ENCODE measurements around the gene SPATS2. TPM values are rescaled to one million over a fixed set of nuclear protein-coding genes. Genes with fewer than 3 reads are reported as not detected.
"Not testable (repeated sequence)": the region's sequence is repeated elsewhere in the genome, so short reads cannot be mapped to it uniquely, and the experiment has no call there.

The SPATS2 gene
- total RNA-seq, 1 experiment from 2014 or later: 57.0 TPM

DNA sequence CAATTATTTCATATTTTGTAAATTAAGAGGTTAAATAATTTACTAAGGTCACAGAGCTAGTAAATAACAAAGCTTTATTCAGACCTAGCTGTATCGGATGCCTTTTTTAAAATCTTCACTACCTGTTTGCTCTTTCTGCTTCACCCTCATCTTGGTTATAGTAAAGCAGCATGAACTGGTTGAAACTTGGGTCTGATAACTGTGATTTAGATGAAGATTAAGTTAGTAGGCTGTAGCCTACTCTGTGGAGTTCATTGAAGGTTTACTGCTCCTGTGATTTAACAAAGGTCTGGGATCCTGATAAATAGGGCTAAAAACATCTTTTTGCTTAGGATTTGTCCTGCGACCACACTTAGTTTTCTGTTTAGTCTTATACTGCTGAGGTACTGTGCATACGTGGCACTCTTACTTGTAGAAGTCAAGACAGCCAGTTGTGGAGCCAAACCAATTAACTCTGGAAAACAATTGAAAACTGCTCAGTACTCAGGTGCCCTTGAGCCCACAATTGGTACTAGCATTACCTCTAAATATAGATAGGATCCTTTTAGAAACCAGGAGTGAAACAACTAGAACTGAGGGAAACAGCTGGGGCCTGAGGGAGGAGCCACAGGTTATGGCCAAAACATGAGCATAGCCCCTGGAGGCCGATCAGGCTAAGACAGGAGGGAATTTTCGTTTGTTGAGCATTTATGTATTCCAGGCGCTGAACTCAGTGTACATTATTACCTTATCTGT lies 2.3 kb downstream of the SPATS2 start:
- peak; percentile 75 for DNase-seq (ENCODE audit: low read depth, low spot score)
- in situ Hi-C loops (cut with HindIII; ENCODE audit: low pct_unique_long_range_greater_than_20kb, low sequenced_read_pairs): loop anchor here (10.0 kb wide), 1 partner anchor 145 kb away; no protein-coding TSS in a partner anchor

DNA sequence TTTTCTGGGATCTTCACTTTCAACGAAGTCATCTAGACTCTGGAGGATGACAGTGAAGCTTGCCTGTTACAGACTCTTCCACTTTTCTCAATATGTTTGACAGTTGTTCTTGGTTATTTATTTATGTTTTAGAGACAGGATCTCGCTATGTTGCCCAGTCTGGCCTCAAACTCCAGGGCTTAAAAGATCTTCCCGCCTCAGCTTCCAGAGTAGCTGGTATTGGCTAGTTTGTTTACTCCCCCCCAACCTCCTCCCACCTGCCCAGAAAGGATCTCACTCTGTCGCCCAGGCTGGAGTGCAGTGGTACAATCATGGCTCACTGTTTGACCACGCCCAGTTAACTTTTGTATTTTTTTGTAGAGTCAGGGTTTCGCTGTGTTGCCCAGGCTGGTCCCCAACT lies 3.3 kb downstream of the SPATS2 start:
- no peak for DNase-seq (ENCODE audit: low read depth, low spot score)
- in situ Hi-C loops (cut with HindIII; ENCODE audit: low pct_unique_long_range_greater_than_20kb, low sequenced_read_pairs): no loop called here

DNA sequence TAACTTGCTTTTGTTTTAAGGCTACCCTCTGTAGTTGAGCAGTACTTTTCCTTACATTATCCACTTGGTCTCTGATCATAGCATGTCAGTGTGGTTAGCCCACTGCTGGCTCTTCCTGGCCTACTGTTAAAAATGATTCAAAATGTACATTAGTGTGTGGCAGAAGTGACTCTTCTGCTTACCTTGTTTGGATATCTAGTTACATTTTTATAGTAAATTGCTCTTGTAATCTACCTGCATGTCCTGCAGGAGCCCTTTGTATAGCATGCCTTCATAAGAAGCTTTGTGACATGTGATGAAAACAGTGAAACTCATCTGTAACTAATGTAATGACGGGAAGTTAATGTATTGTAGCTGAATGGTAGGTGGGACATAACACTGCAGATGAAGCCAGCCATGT lies 8.1 kb downstream of the SPATS2 start:
- no peak for DNase-seq (ENCODE audit: low read depth, low spot score)
- in situ Hi-C loops (cut with HindIII; ENCODE audit: low pct_unique_long_range_greater_than_20kb, low sequenced_read_pairs): no loop called here

DNA sequence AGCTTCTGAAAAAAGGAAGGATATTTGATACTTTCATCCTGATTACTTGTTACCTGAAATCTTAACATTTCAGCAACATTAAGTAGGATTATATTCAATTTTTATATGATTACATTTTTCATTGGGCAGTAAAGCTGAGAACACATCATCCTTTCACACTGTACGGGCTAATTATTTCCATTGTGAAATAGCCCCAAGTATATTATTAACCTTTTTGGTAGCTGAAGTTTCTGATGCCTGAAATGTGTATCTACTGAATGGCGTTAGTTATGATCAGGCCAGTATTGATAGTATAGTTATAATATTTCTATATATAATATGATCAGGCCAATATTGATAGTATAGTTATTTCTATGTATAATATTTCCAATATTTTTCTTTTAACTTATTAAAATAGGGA lies 10.1 kb downstream of the SPATS2 start:
- no peak for DNase-seq (ENCODE audit: low read depth, low spot score)
- in situ Hi-C loops (cut with HindIII; ENCODE audit: low pct_unique_long_range_greater_than_20kb, low sequenced_read_pairs): no loop called here

DNA sequence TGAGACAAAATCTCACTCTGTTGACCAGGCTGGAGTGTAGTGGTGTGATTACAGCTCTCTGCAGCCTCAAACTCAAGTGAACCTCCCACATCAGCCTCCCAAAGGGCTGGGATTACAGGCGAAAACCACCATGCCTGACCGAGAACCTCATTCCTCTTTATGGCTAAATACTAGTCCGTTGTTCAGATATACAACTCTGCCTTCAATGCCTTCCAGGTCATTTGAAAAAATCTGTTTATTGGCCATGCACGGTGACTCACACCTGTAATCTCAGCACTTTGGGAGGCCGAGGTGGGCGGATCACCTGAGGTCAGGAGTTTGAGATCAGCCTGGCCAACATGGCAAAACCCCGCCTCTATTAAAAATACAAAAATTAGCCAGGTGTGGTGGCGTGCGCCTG lies 12.9 kb downstream of the SPATS2 start:
- DNase-seq (ENCODE audit: low read depth, low spot score): not testable (repeated sequence)

DNA sequence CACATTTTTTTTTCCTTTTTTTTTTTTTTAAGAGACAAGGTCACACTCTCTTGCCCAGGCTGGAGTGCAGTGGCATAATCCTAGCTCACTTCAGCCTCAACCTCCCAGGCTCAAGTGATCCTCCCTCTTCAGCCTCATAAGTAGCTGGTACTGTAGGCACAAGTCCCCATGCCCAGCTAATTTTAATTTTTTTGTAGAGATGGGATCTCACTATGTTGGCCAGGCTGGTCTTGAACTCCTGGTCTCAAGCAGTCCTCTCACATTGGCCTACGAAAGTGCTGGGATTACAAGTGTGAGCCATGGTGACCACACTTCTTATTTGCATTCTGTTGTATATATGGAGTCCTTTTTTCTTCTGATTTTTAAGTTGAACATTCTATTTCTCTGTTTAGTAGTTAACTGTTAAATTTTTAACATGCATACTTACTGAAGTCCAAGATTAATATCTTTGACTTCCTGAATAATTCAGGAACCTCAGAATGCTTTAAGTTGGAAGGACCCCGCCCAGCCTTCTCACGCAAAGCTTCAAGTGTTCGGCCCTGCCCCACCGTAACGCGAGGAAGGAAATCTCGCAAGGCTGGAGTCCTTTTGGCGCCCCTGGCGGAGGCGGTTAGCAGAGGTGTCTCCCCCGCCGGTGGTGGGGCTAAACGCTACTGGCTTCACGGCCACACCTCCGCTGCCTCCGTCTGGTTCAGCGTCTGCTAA lies 21.6 kb downstream of the SPATS2 start:
- in situ Hi-C loops (cut with HindIII; ENCODE audit: low pct_unique_long_range_greater_than_20kb, low sequenced_read_pairs): no loop called here
- no peak for DNase-seq (ENCODE audit: low read depth, low spot score)

More for the DNA sequence above, 12.9 kb downstream of the SPATS2 start:
- in situ Hi-C loops (cut with HindIII; ENCODE audit: low pct_unique_long_range_greater_than_20kb, low sequenced_read_pairs): not testable (repeated sequence)

DNA sequence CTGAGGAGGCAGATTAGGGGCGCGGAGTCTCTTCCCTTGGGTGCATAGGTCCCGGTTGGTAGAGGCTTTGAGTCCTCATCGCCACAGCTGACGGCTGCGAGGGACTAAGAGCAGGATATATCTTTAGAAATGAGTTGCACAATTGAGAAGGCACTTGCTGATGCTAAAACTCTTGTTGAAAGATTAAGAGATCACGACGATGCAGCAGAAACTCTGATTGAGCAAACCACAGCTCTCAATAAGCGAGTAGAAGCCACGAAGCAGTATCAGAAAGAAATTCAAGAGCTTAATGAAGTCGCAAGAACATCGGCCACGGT lies 22.1 kb downstream of the SPATS2 start:
- in situ Hi-C loops (cut with HindIII; ENCODE audit: low pct_unique_long_range_greater_than_20kb, low sequenced_read_pairs): no loop called here
- no peak for DNase-seq (ENCODE audit: low read depth, low spot score)

DNA sequence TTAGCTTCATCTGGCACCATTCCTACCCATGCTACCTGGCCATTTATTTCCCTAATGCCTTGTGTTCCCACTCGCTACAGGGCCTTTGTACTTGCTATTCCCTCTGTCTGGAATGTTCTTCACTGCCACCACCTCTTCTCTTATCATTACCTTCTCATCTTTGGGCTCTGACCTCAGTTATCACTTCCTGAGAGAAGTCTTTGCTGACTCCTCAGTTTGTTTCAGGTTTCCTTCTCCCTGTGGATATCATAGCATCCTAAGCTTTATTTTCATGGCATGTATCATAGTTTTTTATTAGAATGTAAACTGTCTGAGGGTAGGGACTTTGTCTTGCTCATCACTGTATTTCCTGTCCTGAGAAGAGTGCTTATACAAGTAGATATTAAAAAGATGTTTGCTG lies 29.7 kb downstream of the SPATS2 start:
- in situ Hi-C loops (cut with HindIII; ENCODE audit: low pct_unique_long_range_greater_than_20kb, low sequenced_read_pairs): no loop called here
- no peak for DNase-seq (ENCODE audit: low read depth, low spot score)

DNA sequence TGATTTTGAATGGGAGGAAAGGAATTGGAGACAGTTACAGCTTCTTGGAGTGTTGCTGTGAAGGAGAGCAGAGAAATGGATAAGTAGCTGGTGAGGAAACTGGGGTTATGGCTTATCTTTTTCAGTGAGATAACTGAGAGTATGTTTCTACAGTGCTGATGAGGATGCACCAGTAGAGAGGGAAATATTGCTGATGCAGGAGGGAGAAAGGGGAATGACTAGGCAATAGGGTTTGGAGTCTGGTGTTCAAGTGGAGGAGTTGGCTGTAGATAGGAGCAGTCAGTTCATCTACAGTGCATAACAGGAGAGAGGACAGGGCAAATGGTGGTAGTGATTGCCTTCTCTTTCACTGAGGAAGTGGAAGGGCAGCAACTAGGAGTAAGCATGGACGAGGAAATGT lies 33.0 kb downstream of the SPATS2 start:
- in situ Hi-C loops (cut with HindIII; ENCODE audit: low pct_unique_long_range_greater_than_20kb, low sequenced_read_pairs): no loop called here
- DNase-seq (ENCODE audit: low read depth, low spot score): no peak

DNA sequence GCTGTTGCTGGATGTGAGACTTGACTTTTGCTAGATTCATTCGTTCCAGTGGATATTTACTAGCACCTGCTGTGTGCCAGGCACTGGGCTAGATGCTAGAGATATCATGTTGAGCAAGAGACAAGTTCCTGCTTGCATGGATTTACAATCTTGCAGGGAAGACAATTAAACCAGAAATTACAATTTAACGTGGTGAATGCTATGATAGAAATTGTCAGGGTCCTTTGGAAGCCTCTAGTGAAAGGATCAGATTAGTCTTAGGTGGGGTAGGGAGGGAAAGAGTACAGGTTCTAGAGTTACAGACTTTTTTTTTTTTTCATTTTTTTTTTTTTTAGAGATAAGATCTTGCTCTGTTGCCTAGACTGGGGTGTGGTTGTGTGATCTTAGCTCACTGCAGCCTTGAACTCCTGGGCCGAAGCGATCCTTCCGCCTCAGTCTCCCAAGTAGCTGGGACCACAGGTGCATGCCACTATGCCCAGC lies 36.7 kb downstream of the SPATS2 start:
- DNase-seq (ENCODE audit: low read depth, low spot score): no peak
- in situ Hi-C loops (cut with HindIII; ENCODE audit: low pct_unique_long_range_greater_than_20kb, low sequenced_read_pairs): no loop called here

DNA sequence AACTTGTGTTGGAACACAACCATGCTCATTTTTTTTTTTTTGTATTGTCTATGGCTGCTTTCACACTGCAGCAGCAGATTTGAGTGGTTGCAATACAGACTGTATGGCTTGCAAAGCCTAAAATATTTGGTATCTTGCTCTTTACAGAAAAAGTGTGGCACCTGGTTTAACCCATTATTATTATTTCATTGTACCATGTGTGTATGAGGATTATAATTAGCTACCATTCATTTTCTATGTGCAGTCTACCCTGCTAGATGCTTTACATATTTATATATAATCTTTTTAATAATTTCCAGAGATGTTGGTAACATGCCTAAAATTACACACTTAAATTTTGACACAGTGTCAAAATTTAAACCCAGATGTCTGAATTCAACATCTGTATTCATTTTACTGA lies 37.7 kb downstream of the SPATS2 start:
- no peak for DNase-seq (ENCODE audit: low read depth, low spot score)
- in situ Hi-C loops (cut with HindIII; ENCODE audit: low pct_unique_long_range_greater_than_20kb, low sequenced_read_pairs): no loop called here

DNA sequence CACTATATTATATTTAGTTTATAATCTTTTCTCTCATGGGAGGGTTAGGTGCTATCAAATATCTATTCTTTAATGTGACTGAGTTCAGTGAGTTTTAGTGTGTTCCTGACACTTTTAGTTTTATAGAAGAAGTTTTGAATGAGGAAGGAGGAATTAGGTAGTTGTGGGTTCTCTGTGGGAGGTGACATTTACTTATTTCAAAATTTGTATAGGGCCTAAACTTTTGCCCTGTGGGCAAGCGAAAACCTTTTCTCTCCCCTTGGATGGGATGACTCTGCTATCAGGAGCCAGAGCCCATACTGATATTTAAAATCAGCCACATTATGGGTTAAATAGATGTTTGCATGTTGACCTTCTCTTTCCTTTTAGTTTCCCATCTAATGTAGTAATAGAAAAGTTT lies 43.6 kb downstream of the SPATS2 start:
- in situ Hi-C loops (cut with HindIII; ENCODE audit: low pct_unique_long_range_greater_than_20kb, low sequenced_read_pairs): no loop called here
- no peak for DNase-seq (ENCODE audit: low read depth, low spot score)

DNA sequence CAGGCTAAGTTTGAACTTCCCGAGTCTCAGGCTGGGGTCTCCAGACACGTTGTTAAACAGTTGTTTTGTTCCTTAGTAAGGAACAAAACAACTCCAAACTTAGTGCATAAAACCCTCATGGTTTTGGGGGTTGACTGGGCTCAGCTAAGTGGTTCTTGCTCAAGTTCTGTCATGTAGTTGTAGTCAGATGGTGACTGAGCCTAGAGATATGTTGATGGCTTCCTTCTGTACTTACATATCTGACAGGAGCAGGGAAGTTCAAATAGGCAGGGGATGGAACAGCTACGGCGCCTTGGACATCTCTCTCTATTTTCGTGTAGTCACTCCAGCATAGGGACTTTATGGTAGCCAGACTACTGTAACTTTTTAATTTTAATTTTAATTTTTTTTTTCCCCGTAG lies 45.7 kb downstream of the SPATS2 start:
- in situ Hi-C loops (cut with HindIII; ENCODE audit: low pct_unique_long_range_greater_than_20kb, low sequenced_read_pairs): no loop called here
- DNase-seq (ENCODE audit: low read depth, low spot score): no peak

DNA sequence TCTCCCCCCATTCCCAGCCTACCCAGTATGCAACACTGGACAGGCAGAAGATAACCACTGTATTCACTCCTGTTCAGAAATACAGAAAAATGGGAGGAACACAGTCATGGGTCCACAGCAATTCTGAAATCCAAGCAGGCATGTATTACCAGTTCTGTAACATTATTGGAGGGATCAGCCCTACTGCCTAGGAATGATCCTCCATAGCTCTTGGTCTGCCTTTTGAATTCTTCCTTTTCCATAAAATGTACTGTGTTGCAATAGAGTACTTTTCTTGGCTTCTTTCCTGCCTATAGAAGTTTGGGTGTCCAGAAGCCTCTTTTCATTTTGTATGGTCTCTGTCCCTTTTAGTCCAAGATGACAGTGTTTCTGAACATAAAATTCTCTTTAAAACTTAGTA lies 46.5 kb downstream of the SPATS2 start:
- in situ Hi-C loops (cut with HindIII; ENCODE audit: low pct_unique_long_range_greater_than_20kb, low sequenced_read_pairs): no loop called here

DNA sequence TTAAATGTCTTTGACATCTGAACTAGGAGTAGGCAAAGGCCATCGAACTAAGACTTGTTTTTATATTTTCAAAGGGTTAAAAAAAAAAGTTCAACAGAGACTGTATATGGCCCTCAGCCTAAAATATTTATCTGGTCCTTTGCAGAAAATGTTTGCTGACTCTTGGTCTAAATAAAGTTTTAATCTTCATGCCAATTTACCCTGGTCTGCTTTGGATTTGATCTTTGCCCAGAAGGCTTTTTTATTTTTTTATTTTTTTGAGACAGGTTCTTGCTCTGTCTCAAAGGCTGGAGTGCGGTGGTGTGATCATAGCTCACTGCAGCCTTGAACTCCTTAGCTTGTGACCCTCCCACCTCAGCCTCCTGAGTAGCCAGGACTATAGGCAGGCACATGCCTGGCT lies 47.1 kb downstream of the SPATS2 start:
- no peak for DNase-seq (ENCODE audit: low read depth, low spot score)
- in situ Hi-C loops (cut with HindIII; ENCODE audit: low pct_unique_long_range_greater_than_20kb, low sequenced_read_pairs): no loop called here

More for the DNA sequence above, 46.5 kb downstream of the SPATS2 start:
- no peak for DNase-seq (ENCODE audit: low read depth, low spot score)

DNA sequence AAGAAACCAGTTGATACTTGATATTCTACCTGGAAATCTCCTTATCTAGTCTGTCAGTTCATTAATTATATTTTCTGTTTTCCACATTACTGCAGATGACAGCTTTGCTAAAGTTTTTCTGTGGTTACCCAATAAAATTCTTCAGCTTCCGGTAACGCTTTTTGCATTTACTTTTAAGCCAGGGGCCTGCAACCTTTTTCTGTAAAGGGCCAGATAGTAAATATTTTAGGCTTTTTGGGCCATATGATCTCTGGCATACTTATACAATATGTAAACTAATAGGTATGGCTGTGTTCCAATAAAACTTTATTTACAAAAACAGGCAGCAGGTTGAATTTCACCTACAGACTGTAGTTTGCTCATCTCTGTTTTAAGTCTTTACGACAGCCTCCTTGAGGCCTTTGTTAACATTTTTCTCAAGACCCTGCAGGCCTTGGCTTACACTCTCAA lies 48.3 kb downstream of the SPATS2 start:
- no peak for DNase-seq (ENCODE audit: low read depth, low spot score)
- in situ Hi-C loops (cut with HindIII; ENCODE audit: low pct_unique_long_range_greater_than_20kb, low sequenced_read_pairs): no loop called here

DNA sequence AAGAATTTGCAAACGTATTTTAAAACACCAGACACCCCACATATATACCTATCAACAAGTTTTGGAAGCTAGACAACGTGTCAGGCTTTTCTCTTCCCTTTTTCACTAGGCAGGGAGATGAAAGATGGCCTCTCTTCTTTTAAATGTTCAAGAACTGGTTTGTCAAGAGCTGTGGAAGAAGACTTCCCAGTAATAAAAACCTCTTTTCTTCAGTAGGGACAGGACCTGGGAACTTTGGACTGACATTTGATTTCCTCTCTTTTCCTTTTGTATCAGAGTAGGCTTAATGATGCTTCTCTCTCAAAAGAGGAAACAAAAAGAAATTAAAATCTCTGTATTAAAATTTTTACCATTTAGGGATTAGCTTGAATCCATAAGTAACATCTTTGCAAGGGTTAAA lies 49.6 kb downstream of the SPATS2 start:
- DNase-seq (ENCODE audit: low read depth, low spot score): no peak
- in situ Hi-C loops (cut with HindIII; ENCODE audit: low pct_unique_long_range_greater_than_20kb, low sequenced_read_pairs): no loop called here

DNA sequence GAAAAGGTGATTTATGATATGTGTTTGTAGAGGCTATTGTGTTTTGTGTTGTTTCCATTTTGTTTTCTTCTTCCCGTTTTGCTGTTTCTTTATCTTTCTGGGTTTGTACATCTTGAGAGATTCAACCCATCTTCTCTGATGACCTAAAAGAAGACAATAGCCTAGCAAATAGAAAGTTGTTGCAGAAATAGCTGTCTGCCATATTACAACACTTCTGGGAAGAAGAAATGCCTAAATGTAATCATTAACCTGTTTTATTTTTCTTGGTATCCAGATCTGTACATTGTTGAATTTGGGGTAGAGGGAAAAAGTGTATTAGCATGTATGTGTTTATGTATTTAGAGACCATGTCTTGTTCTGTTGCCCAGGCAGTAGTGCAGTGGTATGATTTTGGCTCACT lies 50.3 kb downstream of the SPATS2 start:
- in situ Hi-C loops (cut with HindIII; ENCODE audit: low pct_unique_long_range_greater_than_20kb, low sequenced_read_pairs): no loop called here
- DNase-seq (ENCODE audit: low read depth, low spot score): no peak

DNA sequence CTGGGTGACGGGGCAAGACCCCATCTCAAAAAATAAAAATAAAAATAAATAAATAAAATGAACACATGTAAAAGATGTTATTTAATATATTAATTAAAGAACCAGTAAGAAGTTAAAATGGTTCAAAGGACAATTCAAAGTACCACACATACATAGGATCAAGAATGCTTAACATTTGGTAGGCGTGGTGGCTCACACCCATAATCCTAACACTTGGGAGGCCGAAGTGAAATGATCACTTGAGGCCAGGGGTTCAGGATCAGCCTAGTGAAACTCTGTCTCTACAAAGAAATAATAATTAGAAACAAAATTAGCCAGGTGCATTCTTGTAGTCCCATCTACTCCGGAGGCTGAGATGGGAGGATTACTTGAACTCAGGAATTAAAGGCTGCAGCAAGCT lies 53.3 kb downstream of the SPATS2 start:
- in situ Hi-C loops (cut with HindIII; ENCODE audit: low pct_unique_long_range_greater_than_20kb, low sequenced_read_pairs): no loop called here
- no peak for DNase-seq (ENCODE audit: low read depth, low spot score)
